A549 (cell line): ENCODE data around the gene STRA8. TPM values are rescaled to one million over a fixed set of nuclear protein-coding genes. Genes with fewer than 3 reads are reported as not detected.

Experiments used
- ATAC-seq, 2 experiments: fragments of 200-7000 bp in 1 of 2; fragments of >200 bp in 1 of 2; cut with Nextera tagmentation in 1 of 2; cut with Tn5 transposase in 1 of 2; 3 replicates each; pipeline versions ENCODE4 v1.8.0 to v1.9.1; 2018 to 2020; ENCODE audit warnings: mild to moderate bottlenecking in 1 of 2, moderate library complexity in 1 of 2
- CTCF ChIA-PET: fragments of 300-600 bp; sonication (Branson Sonifier 250); formaldehyde crosslinking; extraction: SDS; loops from one replicate; lab custom pipeline; 2021; ENCODE audit warnings: antibody characterized with exemption, inconsistent platforms; lab: Yijun Ruan, JAX
- POLR2A ChIA-PET: fragments of 350-600 bp; formaldehyde crosslinking; extraction: SDS; loops from one replicate; lab custom pipeline; 2021; ENCODE audit warnings: antibody characterized with exemption, inconsistent platforms; lab: Yijun Ruan, JAX
- DNase-seq, 2 experiments: peaks; one replicate each; pipeline versions ENCODE4 v3.0.0 to v3.0.0-alpha.2; 2011 to 2016; ENCODE audit warnings: low read depth in 1 of 2, low spot score in 1 of 2
- FAIRE-seq: peaks from 2 replicates; lab custom pipeline; 2011; peaks lifted over from hg19 to GRCh38; lab: Jason Lieb, UNC
- H3K27ac ChIP-seq, 2 experiments: fragments of >200 bp; sonication (Bioruptor Twin); formaldehyde crosslinking; 3 replicates each; pipeline ENCODE4 v1.5.1; 2016 to 2017
- H3K4me1 ChIP-seq: fragments of >200 bp; sonication (Bioruptor Twin); formaldehyde crosslinking; 3 replicates; pipeline ENCODE4 v1.6.1; 2016
- H3K4me2 ChIP-seq: fragments of >200 bp; sonication (Bioruptor Twin); formaldehyde crosslinking; 3 replicates; pipeline ENCODE4 v1.6.1; 2016
- H3K4me3 ChIP-seq: fragments of >200 bp; sonication (Bioruptor Twin); formaldehyde crosslinking; 3 replicates; pipeline ENCODE4 v1.5.1; 2016
- H3K9me3 ChIP-seq: fragments of >200 bp; sonication (Bioruptor Twin); formaldehyde crosslinking; 3 replicates; pipeline ENCODE4 v1.6.1; 2016
- CEBPB ChIP-seq, 2 experiments: fragments of >200 bp in 1 of 2; sonication (Bioruptor Twin) in 1 of 2; formaldehyde crosslinking in 1 of 2; IDR thresholded peaks; 2 replicates each; pipeline ENCODE4 v1.6.1; 2012 to 2016
- CHD2 ChIP-seq: fragments of 150-350 bp; IDR thresholded peaks from 2 replicates; pipeline ENCODE4 v1.6.1; 2014; ENCODE audit warnings: low read length; ENCODE audit not compliant: partially characterized antibody
- EP300 ChIP-seq, 2 experiments: fragments of >200 bp; sonication (Bioruptor Twin); formaldehyde crosslinking; IDR thresholded peaks; 2 replicates in 1 of 2; 3 replicates in 1 of 2; pipeline ENCODE4 v1.6.1; 2016 to 2017
- ESRRA ChIP-seq: fragments of 150-350 bp; IDR thresholded peaks from 2 replicates; pipeline ENCODE4 v1.6.1; 2014; ENCODE audit warnings: mild to moderate bottlenecking, low read length, borderline replicate concordance
- FOSB ChIP-seq: fragments of 250-450 bp; sonication (Bioruptor Pico); IDR thresholded peaks from 2 replicates; pipeline ENCODE4 v1.5.0; 2020; ENCODE audit warnings: mild to moderate bottlenecking, moderate library complexity
- FOSL2 ChIP-seq, 2 experiments: fragments of 450-650 bp in 1 of 2; fragments of >200 bp in 1 of 2; sonication (Bioruptor Twin) in 1 of 2; formaldehyde crosslinking; IDR thresholded peaks; 2 replicates each; pipeline versions ENCODE4 v1.5.0 to v1.6.1; 2016 to 2020; ENCODE audit warnings: mild to moderate bottlenecking in 1 of 2, moderate library complexity in 1 of 2
- FOXS1 ChIP-seq: fragments of 250-450 bp; sonication (Bioruptor Pico); IDR thresholded peaks from 2 replicates; pipeline ENCODE4 v1.5.0; 2020; ENCODE audit warnings: mild to moderate bottlenecking, moderate library complexity
- GATA3 ChIP-seq: IDR thresholded peaks from 2 replicates; pipeline ENCODE4 v1.6.1; 2012; ENCODE audit warnings: borderline replicate concordance
- HDAC2 ChIP-seq: fragments of 200-600 bp; sonication (generic); IDR thresholded peaks from 2 replicates; pipeline ENCODE4 v1.6.1; 2016
- HOXA7 ChIP-seq: fragments of 250-450 bp; sonication (Bioruptor Pico); IDR thresholded peaks from 2 replicates; pipeline ENCODE4 v1.5.0; 2020; ENCODE audit warnings: mild to moderate bottlenecking, moderate library complexity
- JUNB ChIP-seq: fragments of >200 bp; sonication (Bioruptor Twin); formaldehyde crosslinking; IDR thresholded peaks from 2 replicates; pipeline ENCODE4 v1.6.1; 2016
- KDM1A ChIP-seq: fragments of 200-600 bp; sonication (generic); IDR thresholded peaks from 2 replicates; pipeline ENCODE4 v1.6.1; 2016; ENCODE audit warnings: low read depth, mild to moderate bottlenecking
- MAFK ChIP-seq: fragments of 450-650 bp; IDR thresholded peaks from 2 replicates; pipeline ENCODE4 v1.6.1; 2014; ENCODE audit not compliant: partially characterized antibody
- MYC ChIP-seq: IDR thresholded peaks from 2 replicates; pipeline ENCODE4 v1.6.1; 2012; ENCODE audit warnings: mild to moderate bottlenecking, inconsistent platforms, low read length, improper control_type of control experiment, borderline replicate concordance
- NFE2L2 ChIP-seq: fragments of 150-350 bp; conservative IDR thresholded peaks from 2 replicates; pipeline ENCODE4 v1.6.1; 2014; ENCODE audit warnings: low read length
- NPAS2 ChIP-seq: fragments of 250-450 bp; sonication (Bioruptor Pico); IDR thresholded peaks from 2 replicates; pipeline ENCODE4 v1.8.0; 2022; ENCODE audit warnings: mild to moderate bottlenecking, moderate library complexity, borderline replicate concordance
- PHF8 ChIP-seq: fragments of 200-600 bp; sonication (generic); IDR thresholded peaks from 2 replicates; pipeline ENCODE4 v1.6.1; 2016; ENCODE audit warnings: low read depth, mild to moderate bottlenecking, antibody characterized with exemption, moderate library complexity, borderline replicate concordance
- RAD21 ChIP-seq, 2 experiments: fragments of >200 bp in 1 of 2; sonication (Bioruptor Twin) in 1 of 2; formaldehyde crosslinking in 1 of 2; IDR thresholded peaks in 1 of 2; conservative IDR thresholded peaks in 1 of 2; 2 replicates in 1 of 2; 3 replicates in 1 of 2; pipeline ENCODE4 v1.6.1; 2012 to 2018; ENCODE audit warnings: inconsistent platforms in 1 of 2
- ZFP36 ChIP-seq: fragments of 450-650 bp; IDR thresholded peaks from 2 replicates; pipeline ENCODE4 v1.6.1; 2014; ENCODE audit warnings: borderline replicate concordance; ENCODE audit not compliant: partially characterized antibody
- ZNF302 ChIP-seq: fragments of 250-450 bp; sonication (Bioruptor Pico); IDR thresholded peaks from 2 replicates; pipeline ENCODE4 v1.9.0; 2021; ENCODE audit warnings: inconsistent platforms, mild to moderate bottlenecking, moderate library complexity
- WGBS: methylation state at CpG from one replicate; pipeline ENCODE4 v1.1.6; 2017; ENCODE audit errors: missing lambda C conversion rate; 5-methylcytosine and 5-hydroxymethylcytosine counted together
- polyA plus RNA-seq, 4 experiments: library from polyadenylated mRNA; depleted of rRNA in 3 of 4; stranded (reverse); fragments of >200 nt; fragmentation: RNase III in 1 of 4; extraction: RNeasy Plus Mini Kit Qiagen cat#74134 plus additional on column Dnase treatment in 1 of 4; gene quantifications; 2 replicates in 3 of 4; 3 replicates in 1 of 4; pipeline ENCODE4 v1.2.3, GENCODE V29; 2011 to 2017
- TF ChIP-seq, protein P1 (sequence below): fragments of 450-650 bp; IDR thresholded peaks from 2 replicates; pipeline ENCODE4 v1.6.1; 2014; ENCODE audit warnings: antibody characterized with exemption
- TF ChIP-seq, protein P2 (sequence below): fragments of 200-600 bp; sonication (generic); IDR thresholded peaks from 2 replicates; pipeline ENCODE4 v1.6.1; 2016; ENCODE audit warnings: antibody characterized with exemption, mild to moderate bottlenecking, moderate library complexity
- TF ChIP-seq, protein P3 (sequence below): fragments of 150-350 bp; IDR thresholded peaks from 2 replicates; pipeline ENCODE4 v1.6.1; 2014; ENCODE audit warnings: low read depth, mild to moderate bottlenecking, low read length
- TF ChIP-seq, protein P4 (sequence below): IDR thresholded peaks from 2 replicates; pipeline ENCODE4 v1.6.1; 2012
- TF ChIP-seq, protein P5 (sequence below): IDR thresholded peaks from 2 replicates; pipeline ENCODE4 v1.6.1; 2012
- TF ChIP-seq, protein P6 (sequence below): fragments of >200 bp; sonication (Bioruptor Twin); formaldehyde crosslinking; IDR thresholded peaks from 3 replicates; pipeline ENCODE4 v1.6.1; 2016

STRA8 gene
- polyA plus RNA-seq, 2 of the 4 experiments (the other 2 are of a cell fraction), result not detected

DNA sequence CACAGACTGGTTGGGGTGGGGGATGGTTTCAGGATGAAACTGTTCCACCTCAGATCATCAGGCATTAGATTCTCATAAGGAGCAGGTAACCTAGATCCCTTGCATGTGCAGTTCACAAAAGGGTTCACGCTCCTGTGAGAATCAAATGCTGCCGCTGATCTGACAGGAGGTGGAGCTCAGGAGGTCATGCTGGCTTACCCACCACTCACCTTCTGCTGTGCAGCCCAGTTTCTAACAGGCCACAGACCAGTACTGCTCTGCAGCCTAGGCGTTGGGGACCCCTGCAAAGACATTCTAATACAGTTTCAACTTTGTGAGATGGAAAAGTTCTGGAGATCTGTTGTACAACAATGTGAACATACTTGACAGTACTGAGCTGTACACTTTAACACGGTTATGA lies 39.9 kb downstream of the STRA8 start:
- CTCF ChIA-PET, result interaction anchor here (0.5 to 15.1 kb wide), 19 partner anchors 10 to 866 kb away, joined by 3 to 388 read pairs (median 8); no protein-coding TSS in a partner anchor
- Histone ChIP-seq H3K4me1 (no peaks in the 10 kb centered on the region), H3K27ac (no peak overlapping the region), H3K9me3 (no peaks in the 10 kb centered on the region), H3K4me3 (no peak overlapping the region), H3K4me2 (no peak overlapping the region)
- WGBS, result 50% methylated on average over 4 of the region's 4 CpGs
- ATAC-seq (no peak), FAIRE-seq (no peak), DNase-seq (no peak)
- no peak for TF ChIP-seq CEBPB (IDR thresholded peaks at IDR 0.05)
- TF ChIP-seq, protein P1, sequence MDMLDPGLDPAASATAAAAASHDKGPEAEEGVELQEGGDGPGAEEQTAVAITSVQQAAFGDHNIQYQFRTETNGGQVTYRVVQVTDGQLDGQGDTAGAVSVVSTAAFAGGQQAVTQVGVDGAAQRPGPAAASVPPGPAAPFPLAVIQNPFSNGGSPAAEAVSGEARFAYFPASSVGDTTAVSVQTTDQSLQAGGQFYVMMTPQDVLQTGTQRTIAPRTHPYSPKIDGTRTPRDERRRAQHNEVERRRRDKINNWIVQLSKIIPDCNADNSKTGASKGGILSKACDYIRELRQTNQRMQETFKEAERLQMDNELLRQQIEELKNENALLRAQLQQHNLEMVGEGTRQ, result no peak
- no peak for TF ChIP-seq CHD2
- TF ChIP-seq, protein P2, sequence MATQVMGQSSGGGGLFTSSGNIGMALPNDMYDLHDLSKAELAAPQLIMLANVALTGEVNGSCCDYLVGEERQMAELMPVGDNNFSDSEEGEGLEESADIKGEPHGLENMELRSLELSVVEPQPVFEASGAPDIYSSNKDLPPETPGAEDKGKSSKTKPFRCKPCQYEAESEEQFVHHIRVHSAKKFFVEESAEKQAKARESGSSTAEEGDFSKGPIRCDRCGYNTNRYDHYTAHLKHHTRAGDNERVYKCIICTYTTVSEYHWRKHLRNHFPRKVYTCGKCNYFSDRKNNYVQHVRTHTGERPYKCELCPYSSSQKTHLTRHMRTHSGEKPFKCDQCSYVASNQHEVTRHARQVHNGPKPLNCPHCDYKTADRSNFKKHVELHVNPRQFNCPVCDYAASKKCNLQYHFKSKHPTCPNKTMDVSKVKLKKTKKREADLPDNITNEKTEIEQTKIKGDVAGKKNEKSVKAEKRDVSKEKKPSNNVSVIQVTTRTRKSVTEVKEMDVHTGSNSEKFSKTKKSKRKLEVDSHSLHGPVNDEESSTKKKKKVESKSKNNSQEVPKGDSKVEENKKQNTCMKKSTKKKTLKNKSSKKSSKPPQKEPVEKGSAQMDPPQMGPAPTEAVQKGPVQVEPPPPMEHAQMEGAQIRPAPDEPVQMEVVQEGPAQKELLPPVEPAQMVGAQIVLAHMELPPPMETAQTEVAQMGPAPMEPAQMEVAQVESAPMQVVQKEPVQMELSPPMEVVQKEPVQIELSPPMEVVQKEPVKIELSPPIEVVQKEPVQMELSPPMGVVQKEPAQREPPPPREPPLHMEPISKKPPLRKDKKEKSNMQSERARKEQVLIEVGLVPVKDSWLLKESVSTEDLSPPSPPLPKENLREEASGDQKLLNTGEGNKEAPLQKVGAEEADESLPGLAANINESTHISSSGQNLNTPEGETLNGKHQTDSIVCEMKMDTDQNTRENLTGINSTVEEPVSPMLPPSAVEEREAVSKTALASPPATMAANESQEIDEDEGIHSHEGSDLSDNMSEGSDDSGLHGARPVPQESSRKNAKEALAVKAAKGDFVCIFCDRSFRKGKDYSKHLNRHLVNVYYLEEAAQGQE, result no peak
- TF ChIP-seq HOXA7 (CRISPR knock-in tag), result no peak
- no peak for TF ChIP-seq GATA3
- TF ChIP-seq KDM1A, result no peak
- TF ChIP-seq, protein P3, sequence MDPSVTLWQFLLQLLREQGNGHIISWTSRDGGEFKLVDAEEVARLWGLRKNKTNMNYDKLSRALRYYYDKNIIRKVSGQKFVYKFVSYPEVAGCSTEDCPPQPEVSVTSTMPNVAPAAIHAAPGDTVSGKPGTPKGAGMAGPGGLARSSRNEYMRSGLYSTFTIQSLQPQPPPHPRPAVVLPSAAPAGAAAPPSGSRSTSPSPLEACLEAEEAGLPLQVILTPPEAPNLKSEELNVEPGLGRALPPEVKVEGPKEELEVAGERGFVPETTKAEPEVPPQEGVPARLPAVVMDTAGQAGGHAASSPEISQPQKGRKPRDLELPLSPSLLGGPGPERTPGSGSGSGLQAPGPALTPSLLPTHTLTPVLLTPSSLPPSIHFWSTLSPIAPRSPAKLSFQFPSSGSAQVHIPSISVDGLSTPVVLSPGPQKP, result no peak
- TF ChIP-seq ESRRA, result no peak
- no peak for TF ChIP-seq MAFK
- no peak for TF ChIP-seq NFE2L2
- no peak for TF ChIP-seq PHF8
- TF ChIP-seq ZFP36, result no peak
- TF ChIP-seq, protein P4, sequence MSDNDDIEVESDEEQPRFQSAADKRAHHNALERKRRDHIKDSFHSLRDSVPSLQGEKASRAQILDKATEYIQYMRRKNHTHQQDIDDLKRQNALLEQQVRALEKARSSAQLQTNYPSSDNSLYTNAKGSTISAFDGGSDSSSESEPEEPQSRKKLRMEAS, result no peak
- no peak for TF ChIP-seq EP300 (IDR thresholded peaks at IDR 0.05)
- POLR2A ChIA-PET, result no interaction called here

DNA sequence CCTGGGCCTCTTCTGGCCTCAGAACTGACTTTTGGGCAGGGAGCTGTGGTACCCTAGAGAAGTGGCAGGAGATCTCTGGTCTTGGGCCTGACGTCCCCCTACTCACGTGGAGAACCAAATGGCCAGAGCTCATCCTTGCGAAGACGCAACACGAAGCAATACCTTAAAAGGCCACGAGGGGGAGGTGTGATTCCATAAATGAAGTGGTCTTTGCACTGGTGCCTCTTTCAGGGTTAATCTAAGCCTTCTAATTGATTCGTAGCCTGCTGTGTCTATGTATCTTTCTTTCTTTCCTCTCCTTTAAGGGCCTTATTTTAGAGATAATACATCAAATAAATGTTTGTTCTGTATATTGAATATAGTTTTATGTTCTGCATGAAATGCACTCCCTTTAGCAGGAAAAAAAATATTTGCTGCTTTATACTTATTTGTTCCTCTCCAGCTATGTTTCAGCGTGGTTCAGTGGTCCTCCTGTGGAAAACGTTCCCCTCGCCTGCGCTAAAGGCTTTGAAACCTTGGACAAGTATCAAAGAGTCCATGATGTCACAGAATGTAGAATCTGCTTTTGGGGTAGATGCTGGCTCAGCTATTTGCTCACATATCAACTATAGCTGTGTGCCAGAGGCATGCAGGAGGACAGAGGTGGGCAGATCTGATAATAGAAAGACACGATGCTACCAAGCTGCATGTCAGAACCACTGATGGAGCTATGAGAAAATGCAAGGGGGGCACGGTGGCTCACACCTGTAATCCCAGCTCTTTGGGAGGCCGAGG lies 41.0 kb downstream of the STRA8 start:
- ChIA-PET POLR2A (interaction anchor here (1.5 kb wide), 1 partner anchor 388 kb away, joined by 5 read pairs; the partner anchor contains the start of gene STMP1), CTCF (interaction anchor here (0.6 to 15.1 kb wide), 66 partner anchors 8 to 1132 kb away, joined by 3 to 388 read pairs (median 4); partner anchors contain the start of genes SLC13A4, STMP1 and STRA8)
- Histone ChIP-seq H3K27ac (no peak overlapping the region), H3K9me3 (no peaks in the 10 kb centered on the region), H3K4me3 (no peak overlapping the region), H3K4me2 (no peak overlapping the region), H3K4me1 (no peaks in the 10 kb centered on the region)
- peak; percentile 79 to 94 for ATAC-seq
- WGBS, result 17% methylated on average over 14 of the region's 14 CpGs
- peak; percentile 56 to 80 for DNase-seq
- FAIRE-seq, result no peak
- TF ChIP-seq FOSB (no peak), FOXS1 (no peak), JUNB (no peak), HDAC2 (no peak), NPAS2 (no peak), MYC (no peak), RAD21 (conservative IDR thresholded peaks at IDR 0.05 in 1 of 2, IDR thresholded peaks at IDR 0.05 in 1 of 2) (peak; percentile 86 to 89), FOSL2 (IDR thresholded peaks at IDR 0.05) (no peak), FOSL2 (CRISPR knock-in tag; IDR thresholded peaks at IDR 0.05) (no peak), ZNF302 (CRISPR knock-in tag) (no peak), CHD2 (no peak), MAFK (peak; percentile 77), KDM1A (no peak)
- TF ChIP-seq, protein P5, sequence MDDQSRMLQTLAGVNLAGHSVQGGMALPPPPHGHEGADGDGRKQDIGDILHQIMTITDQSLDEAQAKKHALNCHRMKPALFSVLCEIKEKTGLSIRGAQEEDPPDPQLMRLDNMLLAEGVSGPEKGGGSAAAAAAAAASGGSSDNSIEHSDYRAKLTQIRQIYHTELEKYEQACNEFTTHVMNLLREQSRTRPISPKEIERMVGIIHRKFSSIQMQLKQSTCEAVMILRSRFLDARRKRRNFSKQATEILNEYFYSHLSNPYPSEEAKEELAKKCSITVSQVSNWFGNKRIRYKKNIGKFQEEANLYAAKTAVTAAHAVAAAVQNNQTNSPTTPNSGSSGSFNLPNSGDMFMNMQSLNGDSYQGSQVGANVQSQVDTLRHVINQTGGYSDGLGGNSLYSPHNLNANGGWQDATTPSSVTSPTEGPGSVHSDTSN, result no peak
- TF ChIP-seq, protein P6, sequence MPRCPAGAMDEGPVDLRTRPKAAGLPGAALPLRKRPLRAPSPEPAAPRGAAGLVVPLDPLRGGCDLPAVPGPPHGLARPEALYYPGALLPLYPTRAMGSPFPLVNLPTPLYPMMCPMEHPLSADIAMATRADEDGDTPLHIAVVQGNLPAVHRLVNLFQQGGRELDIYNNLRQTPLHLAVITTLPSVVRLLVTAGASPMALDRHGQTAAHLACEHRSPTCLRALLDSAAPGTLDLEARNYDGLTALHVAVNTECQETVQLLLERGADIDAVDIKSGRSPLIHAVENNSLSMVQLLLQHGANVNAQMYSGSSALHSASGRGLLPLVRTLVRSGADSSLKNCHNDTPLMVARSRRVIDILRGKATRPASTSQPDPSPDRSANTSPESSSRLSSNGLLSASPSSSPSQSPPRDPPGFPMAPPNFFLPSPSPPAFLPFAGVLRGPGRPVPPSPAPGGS, result no peak
